Keratinocyte (primary cell): Measurements from ENCODE around the gene CCDC158. TPM values are rescaled to one million over a fixed set of nuclear protein-coding genes. Genes with fewer than 3 reads are reported as not detected.

Source experiments
- DNase-seq: peaks from one replicate; pipeline ENCODE4 v3.0.0-alpha.2; 2011; ENCODE audit warnings: low read depth, missing footprints, low spot score
- FAIRE-seq: peaks from 2 replicates; lab custom pipeline; 2011; peaks lifted over from hg19 to GRCh38; lab: Jason Lieb, UNC
- H2AFZ ChIP-seq: 2 replicates; pipeline ENCODE4 v1.6.0; 2012; ENCODE audit warnings: low read length, control low read depth, inconsistent platforms; ENCODE audit not compliant: control insufficient read depth
- H3K27ac ChIP-seq: 2 replicates; pipeline ENCODE4 v1.5.1; 2011; ENCODE audit warnings: low read length; ENCODE audit not compliant: control insufficient read depth, insufficient read depth
- H3K27me3 ChIP-seq: 3 replicates; pipeline ENCODE4 v1.6.0; 2011; ENCODE audit warnings: low read length; ENCODE audit not compliant: control insufficient read depth, insufficient read depth; ENCODE audit errors: extremely low read depth
- H3K36me3 ChIP-seq, 2 experiments: 2 replicates in 1 of 2; 3 replicates in 1 of 2; pipeline ENCODE4 v1.5.1; 2011; ENCODE audit warnings: low read length in 2 of 2, mild to moderate bottlenecking in 1 of 2; ENCODE audit not compliant: control insufficient read depth in 2 of 2, insufficient read depth in 2 of 2; ENCODE audit errors: extremely low read depth in 1 of 2
- H3K4me1 ChIP-seq: 3 replicates; pipeline ENCODE4 v1.5.1; 2011; ENCODE audit warnings: low read length; ENCODE audit not compliant: control insufficient read depth, insufficient read depth; ENCODE audit errors: extremely low read depth
- H3K4me2 ChIP-seq: 3 replicates; pipeline ENCODE4 v1.6.0; 2011; ENCODE audit warnings: low read depth, low read length; ENCODE audit not compliant: control insufficient read depth, insufficient read depth; ENCODE audit errors: extremely low read depth
- H3K4me3 ChIP-seq, 3 experiments: fragments of 200-600 bp in 1 of 3; sonication (generic) in 1 of 3; 2 replicates in 2 of 3; 3 replicates in 1 of 3; pipeline ENCODE4 v1.5.1; 2011 to 2016; ENCODE audit warnings: low read length in 3 of 3, mild to moderate bottlenecking in 3 of 3, control low read depth in 2 of 3, inconsistent platforms in 1 of 3, low read depth in 1 of 3, mixed read lengths in 1 of 3, mixed run types in 1 of 3, moderate library complexity in 1 of 3; ENCODE audit not compliant: control insufficient read depth in 2 of 3, insufficient read depth in 2 of 3; ENCODE audit errors: extremely low read depth in 1 of 3
- H3K79me2 ChIP-seq: 2 replicates; pipeline ENCODE4 v1.6.0; 2012; ENCODE audit warnings: low read length; ENCODE audit not compliant: control insufficient read depth, insufficient read depth
- H3K9ac ChIP-seq: 3 replicates; pipeline ENCODE4 v1.6.0; 2011; ENCODE audit warnings: low read length; ENCODE audit not compliant: control insufficient read depth, insufficient read depth; ENCODE audit errors: extremely low read depth
- H3K9me1 ChIP-seq: 3 replicates; pipeline ENCODE4 v1.6.0; 2011; ENCODE audit warnings: low read length; ENCODE audit not compliant: control insufficient read depth, insufficient read depth; ENCODE audit errors: extremely low read depth
- H3K9me3 ChIP-seq: 2 replicates; pipeline ENCODE4 v1.5.1; 2012; ENCODE audit warnings: low read depth, low read length; ENCODE audit not compliant: control insufficient read depth
- H4K20me1 ChIP-seq: 3 replicates; pipeline ENCODE4 v1.6.0; 2011; ENCODE audit warnings: low read length; ENCODE audit not compliant: control insufficient read depth, insufficient read depth; ENCODE audit errors: extremely low read depth
- CTCF ChIP-seq, 3 experiments: IDR thresholded peaks in 1 of 3; conservative IDR thresholded peaks in 1 of 3; optimal IDR thresholded peaks in 1 of 3; 2 replicates in 2 of 3; 3 replicates in 1 of 3; pipeline versions ENCODE3 to v1.5.1; 2011; ENCODE audit warnings: low read length in 3 of 3, mild to moderate bottlenecking in 3 of 3, moderate library complexity in 2 of 3, control low read depth in 1 of 3, inconsistent platforms in 1 of 3; ENCODE audit not compliant: insufficient read depth in 2 of 3; ENCODE audit errors: extremely low read depth in 1 of 3
- EZH2 ChIP-seq: IDR thresholded peaks from one replicate; pipeline ENCODE4 v1.6.1; 2012; ENCODE audit warnings: inconsistent platforms, mild to moderate bottlenecking, low read length, moderate library complexity
- dilution Hi-C: fragments of 300-500 bp; cut with MboI; formaldehyde crosslinking; loops from one replicate; pipeline ENCODE4 v1.7.0; 2020; ENCODE audit warnings: low sequenced_read_pairs; ENCODE audit not compliant: extremely low pct_ligation_motif_present
- polyA plus RNA-seq, 5 experiments: library from polyadenylated mRNA; depleted of rRNA in 3 of 5; stranded (reverse) in 3 of 5; stranded (forward) in 1 of 5; unstranded in 1 of 5; fragments of >200 nt; gene quantifications; 1 replicate in 1 of 5; 2 replicates in 3 of 5; 3 replicates in 1 of 5; pipeline versions ENCODE4 v1.2.1 to v1.2.3, GENCODE V29; 2011 to 2012; ENCODE audit warnings: missing spikeins in 2 of 5, low read depth in 1 of 5, low replicate concordance in 1 of 5

CCDC158 gene
- polyA plus RNA-seq, 1 donor (not counting 4 experiments of a cell fraction or from before 2014, with no cell fraction given), result not detected

DNA sequence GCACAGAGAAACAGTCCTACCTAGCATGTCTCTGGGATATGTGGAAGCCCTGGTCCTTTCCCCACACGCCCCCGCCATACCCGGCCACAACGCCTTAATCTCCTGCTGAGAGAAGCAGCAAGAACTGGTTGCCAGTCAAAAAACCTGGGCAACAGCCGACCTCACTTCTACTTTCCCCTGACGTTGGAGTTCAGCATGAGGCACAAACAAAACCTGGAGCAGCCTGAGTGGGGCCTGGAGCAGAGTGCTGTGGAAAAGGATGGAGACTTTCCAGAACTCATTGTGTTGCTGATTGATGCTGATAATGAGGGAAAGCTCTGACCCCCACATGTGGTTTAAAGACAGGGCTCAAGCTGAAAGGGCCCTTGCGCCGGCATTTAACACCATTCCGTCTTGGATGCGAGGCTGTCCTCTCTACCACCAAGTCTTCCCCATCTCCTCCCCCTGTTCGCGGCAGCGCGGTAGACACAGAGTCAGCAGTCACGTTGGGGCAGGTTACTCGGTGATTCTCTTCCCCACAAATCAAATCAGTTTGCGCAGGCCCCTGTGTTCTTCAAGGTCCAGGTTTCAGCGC is 666 bp downstream of the CCDC158 start:
- no peak for FAIRE-seq
- no peaks in the 10 kb centered on the region for H3K79me2 ChIP-seq
- peak overlapping the region; percentile 51 for H2AFZ ChIP-seq
- DNase-seq, result no peak
- peak overlapping the region in 1 of 3 experiments; percentile 27 for H3K4me3 ChIP-seq
- no peaks in the 10 kb centered on the region for H3K9me3 ChIP-seq
- H3K27me3 ChIP-seq, result peaks cover 11% of the 10 kb centered on the region
- H3K4me1 ChIP-seq, result no peaks in the 10 kb centered on the region
- no peak overlapping the region for H3K27ac ChIP-seq
- H4K20me1 ChIP-seq, result no peaks in the 10 kb centered on the region
- TF ChIP-seq CTCF (optimal IDR thresholded peaks at IDR 0.05 in 1 of 3, IDR thresholded peaks at IDR 0.05 in 1 of 3, conservative IDR thresholded peaks at IDR 0.05 in 1 of 3; ENCODE audit: extremely low read depth in 1 of 3, insufficient read depth in 2 of 3, low read length in 3 of 3) (no peak), EZH2 (peak; percentile 15)
- H3K9ac ChIP-seq, result no peak overlapping the region
- H3K9me1 ChIP-seq, result no peaks in the 10 kb centered on the region
- H3K4me2 ChIP-seq, result peak overlapping the region; percentile 76
- dilution Hi-C loops, result no loop called here
- H3K36me3 ChIP-seq, result no peaks in the 10 kb centered on the region

GRCh38 chr4:76410636-76411035 is 10.3 kb downstream of the CCDC158 start:
- dilution Hi-C loops, result no loop called here
- FAIRE-seq (no peak), DNase-seq (no peak)
- Histone ChIP-seq H2AFZ (no peak overlapping the region), H3K9me1 (no peaks in the 10 kb centered on the region), H4K20me1 (no peaks in the 10 kb centered on the region), H3K27me3 (no peaks in the 10 kb centered on the region), H3K79me2 (no peaks in the 10 kb centered on the region), H3K9me3 (no peaks in the 10 kb centered on the region), H3K4me1 (no peaks in the 10 kb centered on the region), H3K4me2 (no peak overlapping the region), H3K4me3 (no peak overlapping the region), H3K36me3 (no peaks in the 10 kb centered on the region), H3K9ac (no peak overlapping the region), H3K27ac (no peak overlapping the region)
- TF ChIP-seq CTCF (optimal IDR thresholded peaks at IDR 0.05 in 1 of 3, IDR thresholded peaks at IDR 0.05 in 1 of 3, conservative IDR thresholded peaks at IDR 0.05 in 1 of 3; ENCODE audit: extremely low read depth in 1 of 3, insufficient read depth in 2 of 3, low read length in 3 of 3) (no peak), EZH2 (no peak)
